ENCODE measurements around the gene HLA-DRB1.

Gene HLA-DRB1

DNA sequence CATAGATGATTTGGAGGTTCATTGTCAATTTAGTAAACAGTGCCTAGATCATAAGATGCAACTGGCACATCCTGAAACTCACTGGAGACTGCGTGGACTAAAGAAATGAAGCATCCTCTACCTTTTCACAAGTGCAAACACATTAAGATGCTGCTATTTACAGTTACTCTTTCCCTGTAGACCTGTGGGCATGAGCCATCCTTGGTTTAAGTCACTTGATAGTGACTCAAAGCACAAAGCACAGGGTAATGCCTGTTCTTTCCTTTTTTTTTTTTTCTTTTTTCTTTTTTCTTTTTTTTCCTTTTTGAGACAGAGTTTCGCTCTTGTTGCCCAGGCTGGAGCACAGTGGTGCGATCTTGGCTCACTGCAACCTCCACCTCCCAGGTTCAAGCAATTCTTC is 37.6 kb upstream of the HLA-DRB1 start:
- no peak for TF ChIP-seq YY1 (IDR thresholded peaks at IDR 0.05; ENCODE audit: insufficient read depth, insufficient read length)
- no peak for TF ChIP-seq SUZ12 (IDR thresholded peaks at IDR 0.05; ENCODE audit: extremely low read depth, insufficient read depth, insufficient read length)
- TF ChIP-seq ZNF274 (IDR thresholded peaks at IDR 0.05; ENCODE audit: low read depth, low read length), result no peak
- no peaks in the 10 kb centered on the region for H3K9me3 ChIP-seq (ENCODE audit: insufficient read depth, low read length)
- no peak overlapping the region for H3K4me3 ChIP-seq (ENCODE audit: insufficient read length, low read depth)
- no peaks in the 10 kb centered on the region for H3K27me3 ChIP-seq (ENCODE audit: insufficient read depth, insufficient read length)
- no peak overlapping the region for H3K9ac ChIP-seq (ENCODE audit: insufficient read length, low read depth)
- no peaks in the 10 kb centered on the region for H3K36me3 ChIP-seq (ENCODE audit: insufficient read depth, insufficient read length, low read length)
- no peaks in the 10 kb centered on the region for H3K4me1 ChIP-seq (ENCODE audit: insufficient read depth, insufficient read length)
- no peak for DNase-seq (ENCODE audit: low read depth, low spot score)

DNA sequence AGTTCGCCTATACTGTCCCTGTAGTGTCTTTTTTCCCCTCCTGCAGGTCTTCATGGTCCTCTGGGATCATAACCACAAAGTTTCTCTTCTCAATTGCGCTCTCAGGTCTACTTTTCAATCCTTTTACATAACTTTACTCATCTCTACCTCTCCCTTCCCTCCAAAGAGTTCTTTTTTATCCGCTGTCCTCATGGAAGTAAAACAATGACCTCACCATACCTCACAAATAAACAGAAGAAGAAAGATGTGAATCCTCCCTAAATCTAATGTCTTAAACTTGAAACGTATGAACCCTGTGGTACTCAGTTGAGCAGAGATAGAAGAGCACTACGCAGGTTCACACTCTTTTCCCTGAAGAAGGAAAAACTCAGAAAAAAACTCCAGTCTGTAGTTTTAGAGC is 35.5 kb upstream of the HLA-DRB1 start:
- Histone ChIP-seq H3K4me3 (ENCODE audit: insufficient read length, low read depth) (no peak overlapping the region), H3K36me3 (ENCODE audit: insufficient read depth, insufficient read length, low read length) (no peaks in the 10 kb centered on the region), H3K4me1 (ENCODE audit: insufficient read depth, insufficient read length) (no peaks in the 10 kb centered on the region), H3K27me3 (ENCODE audit: insufficient read depth, insufficient read length) (no peaks in the 10 kb centered on the region), H3K9me3 (ENCODE audit: insufficient read depth, low read length) (no peaks in the 10 kb centered on the region), H3K9ac (ENCODE audit: insufficient read length, low read depth) (no peak overlapping the region)
- DNase-seq (ENCODE audit: low read depth, low spot score), result no peak
- TF ChIP-seq ZNF274 (IDR thresholded peaks at IDR 0.05; ENCODE audit: low read depth, low read length), result no peak
- TF ChIP-seq YY1 (IDR thresholded peaks at IDR 0.05; ENCODE audit: insufficient read depth, insufficient read length), result no peak
- no peak for TF ChIP-seq SUZ12 (IDR thresholded peaks at IDR 0.05; ENCODE audit: extremely low read depth, insufficient read depth, insufficient read length)

DNA sequence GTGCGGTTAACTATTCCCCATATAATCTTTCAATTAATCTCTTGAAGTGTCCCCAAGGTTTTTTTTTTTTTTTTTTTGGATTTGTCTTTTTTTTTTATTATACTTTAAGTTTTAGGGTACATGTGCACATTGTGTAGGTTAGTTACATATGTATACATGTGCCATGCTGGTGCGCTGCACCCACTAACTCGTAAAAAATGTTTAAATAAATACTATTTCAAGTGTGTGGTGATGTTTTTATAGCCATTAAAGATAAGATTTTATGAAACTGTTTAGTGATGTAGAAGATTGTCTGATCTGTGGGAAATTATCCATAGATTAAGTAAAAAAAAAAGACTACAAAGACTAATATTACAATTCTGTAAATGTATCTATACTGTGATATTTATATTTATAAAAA is 34.9 kb upstream of the HLA-DRB1 start:
- H3K9me3 ChIP-seq (ENCODE audit: insufficient read depth, low read length), result no peaks in the 10 kb centered on the region
- no peaks in the 10 kb centered on the region for H3K36me3 ChIP-seq (ENCODE audit: insufficient read depth, insufficient read length, low read length)
- H3K27me3 ChIP-seq (ENCODE audit: insufficient read depth, insufficient read length), result no peaks in the 10 kb centered on the region
- TF ChIP-seq YY1 (IDR thresholded peaks at IDR 0.05; ENCODE audit: insufficient read depth, insufficient read length) (no peak), ZNF274 (IDR thresholded peaks at IDR 0.05; ENCODE audit: low read depth, low read length) (no peak), SUZ12 (IDR thresholded peaks at IDR 0.05; ENCODE audit: extremely low read depth, insufficient read depth, insufficient read length) (no peak)
- no peak overlapping the region for H3K9ac ChIP-seq (ENCODE audit: insufficient read length, low read depth)
- H3K4me3 ChIP-seq (ENCODE audit: insufficient read length, low read depth), result no peak overlapping the region
- no peak for DNase-seq (ENCODE audit: low read depth, low spot score)
- no peaks in the 10 kb centered on the region for H3K4me1 ChIP-seq (ENCODE audit: insufficient read depth, insufficient read length)

DNA sequence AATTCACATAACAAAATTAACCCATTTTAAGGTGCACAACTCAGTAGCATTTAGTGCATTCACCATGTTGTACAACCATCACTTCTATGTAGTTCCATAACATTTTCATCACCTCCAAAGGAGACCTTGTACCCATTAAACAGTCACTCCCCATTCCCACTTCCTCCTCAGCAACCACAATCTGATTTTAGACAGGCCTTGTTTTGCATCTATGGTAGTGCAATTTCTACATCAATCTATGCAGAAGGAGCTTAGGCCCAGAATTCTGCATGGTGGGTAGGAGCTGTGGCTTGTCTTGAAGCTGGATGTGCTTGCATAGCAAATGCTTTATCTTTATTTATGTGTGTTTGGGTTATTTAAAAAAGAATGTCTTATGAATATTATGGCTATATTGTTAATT is 34.0 kb upstream of the HLA-DRB1 start:
- no peak overlapping the region for H3K4me3 ChIP-seq (ENCODE audit: insufficient read length, low read depth)
- TF ChIP-seq YY1 (IDR thresholded peaks at IDR 0.05; ENCODE audit: insufficient read depth, insufficient read length), result no peak
- no peak for TF ChIP-seq ZNF274 (IDR thresholded peaks at IDR 0.05; ENCODE audit: low read depth, low read length)
- TF ChIP-seq SUZ12 (IDR thresholded peaks at IDR 0.05; ENCODE audit: extremely low read depth, insufficient read depth, insufficient read length), result no peak
- H3K36me3 ChIP-seq (ENCODE audit: insufficient read depth, insufficient read length, low read length), result no peaks in the 10 kb centered on the region
- no peak for DNase-seq (ENCODE audit: low read depth, low spot score)
- H3K4me1 ChIP-seq (ENCODE audit: insufficient read depth, insufficient read length), result no peaks in the 10 kb centered on the region
- H3K9me3 ChIP-seq (ENCODE audit: insufficient read depth, low read length), result no peaks in the 10 kb centered on the region
- H3K9ac ChIP-seq (ENCODE audit: insufficient read length, low read depth), result no peak overlapping the region
- H3K27me3 ChIP-seq (ENCODE audit: insufficient read depth, insufficient read length), result no peaks in the 10 kb centered on the region

DNA sequence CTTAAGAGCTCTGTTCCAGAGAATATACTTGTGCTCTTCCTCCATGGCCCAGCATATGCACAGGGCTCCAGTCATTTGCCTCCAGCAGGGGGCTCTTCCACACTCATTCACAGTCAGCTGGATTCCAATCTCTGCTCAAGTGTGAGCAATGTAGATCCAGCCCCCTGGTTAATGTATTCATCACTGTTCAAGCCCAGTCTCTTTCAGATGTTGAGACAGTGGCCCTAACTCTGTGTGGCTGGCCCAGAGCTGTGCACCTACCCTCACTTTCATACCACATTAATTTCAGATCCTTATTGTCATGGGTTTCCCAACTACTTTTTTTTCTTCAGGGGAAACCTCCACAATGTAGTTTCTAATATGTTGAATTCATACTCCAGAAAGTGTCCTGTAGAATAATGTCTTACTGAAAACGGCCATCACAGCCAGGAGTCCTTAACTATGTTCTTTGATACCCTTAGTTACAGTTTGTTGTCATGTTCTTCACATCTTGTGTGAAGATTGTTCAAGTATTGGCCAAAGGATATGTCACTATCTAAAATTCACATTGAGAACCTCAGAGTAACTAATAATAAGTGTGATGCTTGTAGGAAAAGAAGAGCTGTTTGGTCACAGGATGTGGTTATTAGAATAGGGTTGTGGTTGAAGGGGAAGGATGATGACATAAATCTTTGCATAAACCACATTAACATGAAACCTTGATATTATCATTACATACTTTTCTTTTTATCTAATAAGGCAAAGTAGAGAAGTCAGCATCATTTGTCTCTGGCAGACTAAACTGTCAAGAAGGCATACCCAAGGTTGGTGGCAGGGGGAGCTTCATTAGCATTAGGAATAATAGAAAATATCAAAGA is 33.1 kb upstream of the HLA-DRB1 start:
- no peaks in the 10 kb centered on the region for H3K27me3 ChIP-seq (ENCODE audit: insufficient read depth, insufficient read length)

DNA sequence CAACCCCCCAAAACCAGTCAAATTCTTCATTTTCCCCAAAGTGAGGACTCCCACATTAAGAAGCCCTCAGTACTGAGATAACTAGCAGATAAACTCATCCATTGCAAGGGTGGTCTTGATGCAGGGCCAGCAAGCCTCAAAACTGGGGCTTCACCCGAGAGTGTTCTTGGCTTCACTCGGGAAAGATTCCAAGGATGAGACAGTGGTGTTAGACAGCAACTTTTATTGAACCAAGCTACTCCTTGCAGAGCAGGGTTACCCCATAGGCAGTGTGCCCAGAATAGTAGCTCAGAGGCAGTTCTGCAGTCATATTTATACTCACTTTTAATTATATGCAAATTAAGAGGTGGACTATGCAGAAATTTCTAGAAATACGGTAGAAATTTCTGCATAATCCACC is 31.7 kb upstream of the HLA-DRB1 start:
- DNase-seq (ENCODE audit: low read depth, low spot score), result no peak
- no peaks in the 10 kb centered on the region for H3K9me3 ChIP-seq (ENCODE audit: insufficient read depth, low read length)
- H3K9ac ChIP-seq (ENCODE audit: insufficient read length, low read depth), result no peak overlapping the region
- no peaks in the 10 kb centered on the region for H3K36me3 ChIP-seq (ENCODE audit: insufficient read depth, insufficient read length, low read length)
- TF ChIP-seq YY1 (IDR thresholded peaks at IDR 0.05; ENCODE audit: insufficient read depth, insufficient read length) (no peak), SUZ12 (IDR thresholded peaks at IDR 0.05; ENCODE audit: extremely low read depth, insufficient read depth, insufficient read length) (no peak), ZNF274 (IDR thresholded peaks at IDR 0.05; ENCODE audit: low read depth, low read length) (no peak)
- no peaks in the 10 kb centered on the region for H3K4me1 ChIP-seq (ENCODE audit: insufficient read depth, insufficient read length)
- no peaks in the 10 kb centered on the region for H3K27me3 ChIP-seq (ENCODE audit: insufficient read depth, insufficient read length)
- H3K4me3 ChIP-seq (ENCODE audit: insufficient read length, low read depth), result no peak overlapping the region

More for the DNA sequence above, 33.1 kb upstream of the HLA-DRB1 start:
- H3K9me3 ChIP-seq (ENCODE audit: insufficient read depth, low read length), result no peaks in the 10 kb centered on the region
- H3K4me1 ChIP-seq (ENCODE audit: insufficient read depth, insufficient read length), result no peaks in the 10 kb centered on the region
- no peak for DNase-seq (ENCODE audit: low read depth, low spot score)
- no peak for TF ChIP-seq ZNF274 (IDR thresholded peaks at IDR 0.05; ENCODE audit: low read depth, low read length)
- TF ChIP-seq SUZ12 (IDR thresholded peaks at IDR 0.05; ENCODE audit: extremely low read depth, insufficient read depth, insufficient read length), result no peak
- no peak for TF ChIP-seq YY1 (IDR thresholded peaks at IDR 0.05; ENCODE audit: insufficient read depth, insufficient read length)
- no peaks in the 10 kb centered on the region for H3K36me3 ChIP-seq (ENCODE audit: insufficient read depth, insufficient read length, low read length)
- no peak overlapping the region for H3K9ac ChIP-seq (ENCODE audit: insufficient read length, low read depth)
- no peak overlapping the region for H3K4me3 ChIP-seq (ENCODE audit: insufficient read length, low read depth)

DNA sequence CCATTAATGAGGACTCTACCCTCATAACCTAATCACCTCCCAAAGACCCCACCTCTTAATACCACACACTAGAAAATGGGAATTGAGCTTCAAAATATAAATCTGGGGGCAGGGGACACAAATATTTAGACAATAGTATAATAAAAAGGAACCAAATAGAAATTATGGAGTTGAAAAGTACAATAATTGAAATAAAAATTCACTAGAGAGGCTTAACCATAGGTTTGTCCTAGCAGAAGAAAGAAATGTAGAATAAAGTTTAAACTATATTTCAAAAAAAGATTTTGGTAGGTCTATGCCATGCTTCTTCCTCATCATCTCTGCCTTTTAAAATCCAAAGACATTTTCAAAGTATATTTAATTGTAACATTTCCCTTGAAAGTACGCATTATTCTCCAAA is 28.1 kb upstream of the HLA-DRB1 start:
- Histone ChIP-seq H3K4me1 (ENCODE audit: insufficient read depth, insufficient read length) (no peaks in the 10 kb centered on the region), H3K9ac (ENCODE audit: insufficient read length, low read depth) (no peak overlapping the region), H3K36me3 (ENCODE audit: insufficient read depth, insufficient read length, low read length) (no peaks in the 10 kb centered on the region), H3K27me3 (ENCODE audit: insufficient read depth, insufficient read length) (no peaks in the 10 kb centered on the region), H3K9me3 (ENCODE audit: insufficient read depth, low read length) (no peaks in the 10 kb centered on the region), H3K4me3 (ENCODE audit: insufficient read length, low read depth) (no peak overlapping the region)
- TF ChIP-seq SUZ12 (IDR thresholded peaks at IDR 0.05; ENCODE audit: extremely low read depth, insufficient read depth, insufficient read length) (no peak), YY1 (IDR thresholded peaks at IDR 0.05; ENCODE audit: insufficient read depth, insufficient read length) (no peak), ZNF274 (IDR thresholded peaks at IDR 0.05; ENCODE audit: low read depth, low read length) (no peak)
- DNase-seq (ENCODE audit: low read depth, low spot score), result no peak
